A673 (cell line): Measurements from ENCODE around the gene VSTM4.

Experiments
- CTCF ChIP-seq: fragments of 300-800, 200-600 bp; sonication (generic); conservative IDR thresholded peaks from 2 replicates; pipeline ENCODE4 v1.5.1; 2017; ENCODE audit warnings: low read depth, mild to moderate bottlenecking, antibody characterized with exemption, low read length, moderate library complexity, mixed read lengths
- EZH2 ChIP-seq: fragments of 200-600 bp; sonication (generic); IDR thresholded peaks from 2 replicates; pipeline ENCODE4 v1.6.1; 2017; ENCODE audit warnings: borderline replicate concordance, low read depth, mild to moderate bottlenecking, mixed read lengths, antibody characterized with exemption, low read length; ENCODE audit not compliant: poor library complexity, severe bottlenecking

- TF ChIP-seq CTCF (no peak), EZH2 (no peak)
Measured at GRCh38 chr10:49141541-49142332, 26.4 kb upstream of the VSTM4 start.
